Adrenal gland (tissue), 12 donors: ENCODE results near the gene KMT2E. TPM values are rescaled to one million over a fixed set of nuclear protein-coding genes. Genes with fewer than 3 reads are reported as not detected.

Experiments used
- DNase-seq, 7 donors: peaks; one replicate each; pipeline ENCODE4 v3.0.0-alpha.2; 2019 to 2020
- H3K27ac ChIP-seq, 5 donors: fragments of 200-600 bp; sonication (generic) in 4 of 5; 1 replicate in 3 of 5; 2 replicates in 2 of 5; pipeline versions ENCODE4 v1.5.1 to v1.8.0; 2016 to 2020; ENCODE audit warnings: mild to moderate bottlenecking in 1 of 5
- H3K27me3 ChIP-seq: fragments of 200-600 bp; 2 replicates; pipeline ENCODE4 v1.8.0; 2021
- H3K36me3 ChIP-seq, 2 donors: fragments of 200-600 bp; replicated peaks in 1 of 2; 1 replicate in 1 of 2; 2 replicates in 1 of 2; pipeline versions ENCODE4 v1.5.1 to v1.8.0; 2018 to 2022
- H3K4me1 ChIP-seq, 2 donors: fragments of 200-600 bp; replicated peaks in 1 of 2; 1 replicate in 1 of 2; 2 replicates in 1 of 2; pipeline versions ENCODE4 v1.5.1 to v1.8.0; 2018 to 2021
- H3K4me3 ChIP-seq, 4 donors: fragments of 200-600 bp; sonication (generic) in 3 of 4; one replicate each; pipeline ENCODE4 v1.5.1; 2016 to 2018
- H3K9me3 ChIP-seq, 3 donors: fragments of 200-600 bp; sonication (generic) in 1 of 3; replicated peaks in 1 of 3; 1 replicate in 2 of 3; 2 replicates in 1 of 3; pipeline versions ENCODE4 v1.5.1 to v1.8.0; 2016 to 2021
- POLR2A ChIP-seq, 2 donors: fragments of 450-650 bp; IDR thresholded peaks; one replicate each; pipeline ENCODE4 v1.6.1; 2017; ENCODE audit warnings: antibody characterized with exemption in 2 of 2, mild to moderate bottlenecking in 2 of 2, moderate library complexity in 1 of 2
- WGBS, 4 donors: extraction: QIAGEN DNeasy Blood & Tissue Kit in 2 of 4; methylation state at CpG; one replicate each; pipeline versions ENCODE4 v1.1.5 to v1.1.7; 2013 to 2017; 5-methylcytosine and 5-hydroxymethylcytosine counted together
- intact Hi-C, 2 donors: fragments of 100-400 bp; cut with DNase I; formaldehyde crosslinking; loops; one replicate each; pipeline versions ENCODE4 v1.14.1 to v1.15.0; 2022 to 2023
- polyA plus RNA-seq, 3 donors: library from polyadenylated mRNA; stranded (reverse); fragments of 200-250 nt in 2 of 3; fragments of 350-450 nt in 1 of 3; fragmentation: Illumina TruSeq in 1 of 3; extraction: RNeasy Lipid Tissue Mini Kit (QIAGEN cat#74804) in 1 of 3; gene quantifications; one replicate each; pipeline ENCODE4 v1.2.3, GENCODE V29; 2013 to 2014
- total RNA-seq, 9 donors: library from RNA; depleted of rRNA in 4 of 9; stranded (reverse); fragments of >200 nt in 4 of 9; fragments of 120-200 nt in 1 of 9; fragmentation: NEBNext Ultra II Directional in 1 of 9; extraction: Animal tissue kit (Norgen Biotek cat#: 25700) in 1 of 9; gene quantifications; one replicate each; pipeline versions ENCODE4 v1.1.0 to v1.2.4, GENCODE V29; 2013 to 2023
- TF ChIP-seq, protein P1 (sequence below), 6 experiments: fragments of 450-650 bp in 4 of 6; fragments of 200-600 bp in 2 of 6; sonication (generic) in 1 of 6; IDR thresholded peaks; 1 replicate in 5 of 6; 2 replicates in 1 of 6; pipeline versions ENCODE4 v1.5.1 to v1.8.0; 2016 to 2021; ENCODE audit warnings: antibody characterized with exemption in 6 of 6, mild to moderate bottlenecking in 2 of 6, moderate library complexity in 1 of 6
- donor health status: healthy with polysubstance abuse.
- donor health status: Bipolar disorder and iron deficiency.
- donor health status: DM: yes; HTN: yes; CAD: no.
- donor health status: DM: no; HTN: no; CAD: no.
- donor health status: DM: no; HTN: no; CAD: no.
- donor health status: DM: yes; HTN: yes; CAD: no.

Gene KMT2E
- total and polyA plus RNA-seq, 12 donors, result 14.4 to 98.0 (median 48.4) TPM

DNA sequence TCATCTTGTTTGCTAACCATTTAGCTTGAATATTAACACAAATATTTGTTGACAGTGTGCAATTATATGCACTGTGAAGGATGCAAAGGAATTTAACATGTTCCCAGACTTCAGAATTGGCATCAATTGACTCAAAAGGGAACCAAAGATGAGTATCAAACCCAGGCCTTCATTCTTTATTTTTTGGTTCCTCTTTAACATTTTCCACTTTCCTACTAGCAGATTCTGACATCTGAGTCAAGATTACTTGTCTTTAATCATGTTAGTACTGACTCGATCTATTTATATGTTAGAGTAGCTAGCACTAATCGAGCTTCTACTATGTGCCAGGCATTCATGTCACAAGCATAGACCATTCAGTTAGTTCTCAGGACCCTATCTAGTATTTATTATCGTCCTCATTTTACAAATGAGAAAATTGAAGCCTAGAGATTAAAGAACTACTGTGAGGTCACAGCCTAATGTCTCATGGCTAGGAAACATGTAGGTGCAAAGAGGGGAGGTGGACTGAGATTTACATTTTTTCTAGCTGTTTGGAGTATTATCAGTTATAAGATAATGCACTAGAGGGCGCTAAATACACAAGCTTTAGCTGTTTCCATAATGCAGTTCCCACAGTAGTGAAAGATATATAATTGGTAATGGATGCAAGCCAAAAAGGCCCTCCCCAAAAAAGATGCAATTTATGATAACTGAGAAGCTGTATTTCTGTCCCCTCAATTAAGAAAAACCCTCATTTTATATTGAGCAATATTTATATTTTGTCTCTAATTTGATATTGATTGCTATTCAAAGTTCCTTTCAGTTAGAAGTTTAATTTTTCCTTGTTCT is 32.9 kb upstream of the KMT2E start:
- no peak overlapping the region for H3K4me3 ChIP-seq
- H3K27ac ChIP-seq, result peak overlapping the region in 1 of 5 donors; percentile 98
- DNase-seq, result no peak
- H3K27me3 ChIP-seq, result no peaks in the 10 kb centered on the region
- peaks cover 41 to 71% of the 10 kb centered on the region in 2 donors for H3K4me1 ChIP-seq
- intact Hi-C loops, result loop anchor here in 1 of 2 donors (10.0 kb wide), 1 partner anchor 354 kb away; no protein-coding TSS in a partner anchor
- TF ChIP-seq, protein P1, sequence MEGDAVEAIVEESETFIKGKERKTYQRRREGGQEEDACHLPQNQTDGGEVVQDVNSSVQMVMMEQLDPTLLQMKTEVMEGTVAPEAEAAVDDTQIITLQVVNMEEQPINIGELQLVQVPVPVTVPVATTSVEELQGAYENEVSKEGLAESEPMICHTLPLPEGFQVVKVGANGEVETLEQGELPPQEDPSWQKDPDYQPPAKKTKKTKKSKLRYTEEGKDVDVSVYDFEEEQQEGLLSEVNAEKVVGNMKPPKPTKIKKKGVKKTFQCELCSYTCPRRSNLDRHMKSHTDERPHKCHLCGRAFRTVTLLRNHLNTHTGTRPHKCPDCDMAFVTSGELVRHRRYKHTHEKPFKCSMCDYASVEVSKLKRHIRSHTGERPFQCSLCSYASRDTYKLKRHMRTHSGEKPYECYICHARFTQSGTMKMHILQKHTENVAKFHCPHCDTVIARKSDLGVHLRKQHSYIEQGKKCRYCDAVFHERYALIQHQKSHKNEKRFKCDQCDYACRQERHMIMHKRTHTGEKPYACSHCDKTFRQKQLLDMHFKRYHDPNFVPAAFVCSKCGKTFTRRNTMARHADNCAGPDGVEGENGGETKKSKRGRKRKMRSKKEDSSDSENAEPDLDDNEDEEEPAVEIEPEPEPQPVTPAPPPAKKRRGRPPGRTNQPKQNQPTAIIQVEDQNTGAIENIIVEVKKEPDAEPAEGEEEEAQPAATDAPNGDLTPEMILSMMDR (IDR thresholded peaks at IDR 0.05), result peak; percentile 63 to 80 (median 69)
- no peak for TF ChIP-seq POLR2A (IDR thresholded peaks at IDR 0.05)
- 26 to 34% (median 29%) methylated on average over 4 of the region's 4 CpGs for WGBS, 4 donors
- no peaks in the 10 kb centered on the region for H3K9me3 ChIP-seq
- H3K36me3 ChIP-seq, result no peaks in the 10 kb centered on the region

DNA sequence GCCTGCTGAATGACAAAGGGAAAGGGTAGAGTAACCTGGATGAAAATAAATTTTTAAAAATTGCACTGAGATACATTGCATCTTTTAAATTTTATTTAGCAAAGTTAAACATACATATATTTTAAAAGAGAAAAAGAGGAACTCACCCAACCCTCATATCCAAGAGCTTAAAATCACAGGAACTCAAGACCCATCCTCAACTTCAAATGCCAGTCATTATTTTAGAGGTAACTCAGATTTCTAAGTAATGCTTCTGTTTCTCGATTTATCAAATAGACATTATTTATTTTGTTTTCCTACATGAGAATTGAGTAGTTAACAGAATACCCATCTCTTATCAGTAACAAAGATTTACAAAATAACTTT is 32.4 kb upstream of the KMT2E start:
- intact Hi-C loops, result loop anchor here in 1 of 2 donors (10.0 kb wide), 1 partner anchor 353 kb away; no protein-coding TSS in a partner anchor
- no peak for DNase-seq
- Histone ChIP-seq H3K27ac (peak overlapping the region in 1 of 5 donors; percentile 98), H3K27me3 (no peaks in the 10 kb centered on the region), H3K4me3 (no peak overlapping the region), H3K4me1 (peaks cover 41 to 65% of the 10 kb centered on the region in 2 donors), H3K9me3 (no peaks in the 10 kb centered on the region), H3K36me3 (no peaks in the 10 kb centered on the region)
- TF ChIP-seq POLR2A (IDR thresholded peaks at IDR 0.05), result no peak
- TF ChIP-seq, protein P1 (IDR thresholded peaks at IDR 0.05), result no peak
- WGBS, 4 donors, result 59 to 68% (median 66%) methylated on average over 1 of the region's 1 CpG

DNA sequence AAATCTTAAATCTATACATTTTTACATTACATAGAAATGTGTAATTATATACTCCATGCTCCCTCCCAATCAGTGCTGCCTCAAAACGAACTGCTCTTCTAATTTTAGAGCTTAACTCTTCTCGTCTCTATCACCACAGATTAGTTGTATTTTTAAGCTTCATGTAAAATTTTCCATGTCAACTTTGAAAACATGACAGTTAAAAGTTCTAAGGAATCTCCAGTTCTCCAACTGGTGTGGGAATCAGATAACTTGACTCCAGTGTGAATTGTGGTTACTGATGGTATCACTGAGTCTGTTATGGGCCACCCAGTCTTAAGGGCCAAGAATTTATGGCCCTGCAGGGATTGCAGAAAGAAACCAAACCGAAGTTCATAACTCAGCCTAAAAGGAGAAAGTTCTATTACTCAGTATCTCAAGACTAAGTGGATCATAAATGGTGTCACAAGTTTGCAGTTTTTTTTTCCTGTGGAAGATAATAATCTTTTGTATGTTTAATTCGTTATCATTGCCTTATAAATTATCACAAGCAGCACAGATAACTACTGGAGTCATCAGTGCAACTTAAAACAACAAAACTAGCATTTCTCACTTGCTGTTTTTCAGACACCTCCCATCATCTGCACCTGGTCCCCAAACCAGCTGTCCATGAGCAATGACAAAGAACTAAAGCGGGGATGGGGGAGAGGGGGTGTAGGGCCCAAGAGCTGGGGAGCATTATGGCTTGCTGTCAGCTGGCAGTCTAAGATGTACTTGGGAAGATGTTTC is 31.5 kb upstream of the KMT2E start:
- Histone ChIP-seq H3K27ac (peak overlapping the region; percentile 85 to 98 (median 96)), H3K4me1 (peaks cover 41 to 57% of the 10 kb centered on the region in 2 donors), H3K27me3 (no peaks in the 10 kb centered on the region), H3K9me3 (no peaks in the 10 kb centered on the region), H3K4me3 (peak overlapping the region in 1 of 4 donors; percentile 61), H3K36me3 (no peaks in the 10 kb centered on the region)
- peak in 1 of 7 donors; percentile 39 for DNase-seq
- TF ChIP-seq, protein P1 (IDR thresholded peaks at IDR 0.05), result no peak
- no peak for TF ChIP-seq POLR2A (IDR thresholded peaks at IDR 0.05)
- 35 to 39% (median 38%) methylated on average over 5 of the region's 5 CpGs for WGBS, 4 donors
- intact Hi-C loops, result loop anchor here in 1 of 2 donors (10.0 kb wide), 1 partner anchor 352 kb away; no protein-coding TSS in a partner anchor

- 23 to 28% (median 27%) methylated on average over 13 of the region's 13 CpGs for WGBS, 4 donors
- no peak for TF ChIP-seq POLR2A (IDR thresholded peaks at IDR 0.05)
- TF ChIP-seq, protein P1 (IDR thresholded peaks at IDR 0.05), result no peak
- no peak for DNase-seq
- no peaks in the 10 kb centered on the region for H3K9me3 ChIP-seq
- no peaks in the 10 kb centered on the region for H3K36me3 ChIP-seq
- H3K27me3 ChIP-seq, result no peaks in the 10 kb centered on the region
- peak overlapping the region in 3 of 4 donors; percentile 36 to 77 (median 61) for H3K4me3 ChIP-seq
- intact Hi-C loops, result loop anchor here in 1 of 2 donors (10.0 kb wide), 1 partner anchor 352 kb away; no protein-coding TSS in a partner anchor
- peaks cover 41 to 51% of the 10 kb centered on the region in 2 donors for H3K4me1 ChIP-seq
- H3K27ac ChIP-seq, result peak overlapping the region; percentile 85 to 98 (median 96)
Measured at GRCh38 chr7:104983076-104983577, 30.9 kb upstream of the KMT2E start.
